GM18870 (cell line): ENCODE measurements around the gene TK2.

Experiments used
- ATAC-seq: cut with Tn5 transposase; IDR thresholded peaks from one replicate; pipeline ENCODE4 v1.9.1; 2021; ENCODE audit warnings: moderate library complexity; ENCODE audit not compliant: unreplicated experiment

Gene TK2

GRCh38 chr16:66547101-66547989 is 2.6 kb downstream of the TK2 start:
- ATAC-seq = no peak

GRCh38 chr16:66544016-66544757 is 5.7 kb downstream of the TK2 start:
- no peak for ATAC-seq

GRCh38 chr16:66543541-66543940 is 6.4 kb downstream of the TK2 start:
- no peak for ATAC-seq

GRCh38 chr16:66542396-66542795 is 7.5 kb downstream of the TK2 start:
- ATAC-seq = no peak

- no peak for ATAC-seq
These were observed 8.2 kb downstream of the TK2 start for GRCh38 chr16:66541388-66542355.

GRCh38 chr16:66539623-66540469 is 10.1 kb downstream of the TK2 start:
- no peak for ATAC-seq

GRCh38 chr16:66538910-66539309 is 11.0 kb downstream of the TK2 start:
- ATAC-seq = no peak

GRCh38 chr16:66537236-66537635 is 12.7 kb downstream of the TK2 start:
- no peak for ATAC-seq

- ATAC-seq = no peak
These were observed 13.4 kb downstream of the TK2 start for GRCh38 chr16:66536525-66536924.

- no peak for ATAC-seq
These were observed 15.5 kb downstream of the TK2 start for GRCh38 chr16:66534376-66534799.

GRCh38 chr16:66529475-66529874 is 20.4 kb downstream of the TK2 start:
- no peak for ATAC-seq

- no peak for ATAC-seq
These were observed 21.6 kb downstream of the TK2 start for GRCh38 chr16:66528294-66528693.

GRCh38 chr16:66525396-66526180 is 24.3 kb downstream of the TK2 start:
- no peak for ATAC-seq

GRCh38 chr16:66524601-66525164 is 25.2 kb downstream of the TK2 start:
- peak; percentile 61 for ATAC-seq

GRCh38 chr16:66523861-66524354 is 26.0 kb downstream of the TK2 start:
- peak; percentile 47 for ATAC-seq

GRCh38 chr16:66522816-66523590 is 26.9 kb downstream of the TK2 start:
- no peak for ATAC-seq

GRCh38 chr16:66521951-66522771 is 27.8 kb downstream of the TK2 start:
- peak; percentile 43 for ATAC-seq
